IMR-90 (cell line): Measurements from ENCODE around the gene CAMTA1.

ENCODE experiments used
- CTCF ChIP-seq: conservative IDR thresholded peaks from 2 replicates; pipeline ENCODE4 v1.5.1; 2012; ENCODE audit warnings: mild to moderate bottlenecking, low read depth, low read length, improper control_type of control experiment
- MXI1 ChIP-seq: IDR thresholded peaks from 2 replicates; pipeline ENCODE4 v1.6.1; 2012; ENCODE audit warnings: low read depth, mild to moderate bottlenecking, low read length, moderate library complexity, borderline replicate concordance
- POLR2A ChIP-seq: IDR thresholded peaks from 2 replicates; pipeline ENCODE4 v1.6.1; 2012; ENCODE audit warnings: mild to moderate bottlenecking, low read depth, low read length

GRCh38 chr1:7094509-7094908 lies 309.3 kb downstream of the CAMTA1 start:
- TF ChIP-seq CTCF (no peak), MXI1 (no peak), POLR2A (no peak)
